Measurements from ENCODE around the gene NSUN5.
"Not testable (repeated sequence)": the region's sequence is repeated elsewhere in the genome, so short reads cannot be mapped to it uniquely, and the experiment has no call there.

NSUN5 gene

DNA sequence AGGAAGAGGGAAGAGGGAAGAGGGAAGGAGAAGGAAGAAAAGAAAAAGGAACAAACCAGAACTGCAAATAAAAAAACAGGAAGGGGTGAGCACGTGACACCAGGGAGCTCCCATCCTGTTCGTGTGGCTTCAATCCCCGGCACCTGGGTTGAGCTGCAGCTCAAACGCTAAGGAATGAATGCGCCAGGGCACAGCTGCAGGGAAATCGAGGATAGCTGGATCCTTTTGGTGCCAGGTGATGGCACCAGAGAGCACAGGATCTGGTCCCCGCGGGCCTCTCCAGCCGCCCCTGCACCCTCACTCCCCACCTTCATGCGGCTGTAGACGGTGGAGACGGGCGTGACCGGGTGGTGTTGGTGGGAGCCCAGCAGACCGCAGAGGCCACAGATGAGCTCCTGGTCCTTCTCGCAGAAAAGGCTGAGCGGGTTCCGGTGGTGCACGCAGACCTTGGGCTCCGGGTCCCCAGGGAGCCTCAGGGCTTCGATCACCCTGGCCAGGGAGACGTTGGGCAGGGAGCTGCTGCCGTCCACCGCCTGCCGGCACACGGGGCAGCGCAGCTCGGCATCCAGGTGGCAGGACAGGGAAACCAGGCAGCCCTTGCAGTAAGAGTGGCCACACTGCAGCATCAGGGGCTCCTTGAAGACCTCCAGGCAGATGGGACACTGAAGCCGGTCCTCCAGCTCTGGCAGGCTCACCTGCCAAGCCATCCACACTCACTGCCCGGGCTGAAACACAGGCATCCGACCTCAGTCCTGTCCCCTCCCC lies 15.6 kb upstream of the NSUN5 start:
- DNase-seq = peak; percentile 45

- DNase-seq = not testable (repeated sequence)
Measured at GRCh38 chr7:73323434-73324080, 14.9 kb upstream of the NSUN5 start.

DNA sequence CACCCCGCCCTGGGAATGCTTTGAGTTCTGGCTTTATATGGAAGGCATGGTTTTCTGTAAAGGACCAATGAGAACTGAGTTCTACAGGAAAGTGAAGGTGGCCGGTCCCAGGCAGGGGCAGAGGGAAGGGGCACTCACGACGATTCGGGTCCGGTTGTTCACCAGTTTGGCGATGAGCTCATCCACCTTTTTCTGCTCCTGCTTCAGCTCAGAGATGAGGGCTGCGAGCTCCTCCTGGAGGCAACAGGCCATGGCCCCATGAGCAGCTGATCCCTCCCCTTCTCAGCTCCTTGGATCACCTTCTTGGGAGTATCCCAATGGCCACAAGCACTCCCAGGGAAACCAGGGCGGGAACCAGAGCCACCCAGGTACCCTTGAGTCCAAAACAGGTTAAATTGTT lies 11.4 kb upstream of the NSUN5 start:
- DNase-seq = not testable (repeated sequence)

DNA sequence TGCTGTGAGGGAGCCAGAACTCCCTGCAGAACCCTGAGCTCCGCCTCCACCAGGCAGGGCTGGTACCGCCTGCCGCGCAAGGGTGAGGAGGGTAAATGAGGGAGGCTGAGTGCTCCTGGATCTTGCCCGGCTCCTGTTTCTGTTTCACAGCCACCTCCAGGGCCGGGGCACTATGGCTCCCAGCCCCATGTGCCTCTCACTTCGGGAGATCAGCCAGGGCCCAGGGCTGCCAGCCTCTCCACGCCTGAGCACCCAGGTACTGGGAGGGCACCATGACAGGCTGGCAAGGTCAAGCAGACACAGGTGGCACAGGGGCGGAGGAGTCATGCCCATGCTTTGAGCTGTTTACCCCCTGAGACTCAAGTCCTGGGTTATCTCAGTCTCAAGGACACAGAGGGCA lies 10.9 kb upstream of the NSUN5 start:
- DNase-seq = not testable (repeated sequence)

DNA sequence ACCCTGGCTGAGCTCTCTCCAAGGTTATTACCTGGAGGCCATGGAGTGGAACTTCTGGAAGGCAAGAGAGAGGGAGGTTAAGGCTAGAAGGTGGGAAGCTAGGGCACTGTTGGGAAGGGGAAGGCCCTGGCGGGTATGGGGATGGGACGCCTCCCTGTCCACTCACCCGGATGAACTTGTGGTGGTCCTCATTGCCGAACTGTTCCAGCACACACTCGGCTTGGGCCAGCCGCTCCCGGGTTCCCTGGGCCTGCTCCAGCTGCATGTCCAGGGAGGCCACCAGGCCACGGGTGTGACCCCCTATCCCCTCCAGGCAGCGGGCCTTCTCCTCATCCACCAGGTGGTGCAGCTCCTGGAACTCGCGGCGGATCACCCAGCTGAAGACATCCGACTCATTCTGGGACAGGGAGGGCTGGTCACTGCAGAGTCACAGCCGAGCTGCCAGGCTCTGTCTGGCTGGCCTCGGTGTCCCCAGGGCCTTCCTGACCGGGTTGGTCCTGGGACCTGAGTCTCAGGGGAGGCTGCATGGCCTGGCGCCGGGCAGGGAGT lies 10.1 kb upstream of the NSUN5 start:
- DNase-seq = not testable (repeated sequence)

DNA sequence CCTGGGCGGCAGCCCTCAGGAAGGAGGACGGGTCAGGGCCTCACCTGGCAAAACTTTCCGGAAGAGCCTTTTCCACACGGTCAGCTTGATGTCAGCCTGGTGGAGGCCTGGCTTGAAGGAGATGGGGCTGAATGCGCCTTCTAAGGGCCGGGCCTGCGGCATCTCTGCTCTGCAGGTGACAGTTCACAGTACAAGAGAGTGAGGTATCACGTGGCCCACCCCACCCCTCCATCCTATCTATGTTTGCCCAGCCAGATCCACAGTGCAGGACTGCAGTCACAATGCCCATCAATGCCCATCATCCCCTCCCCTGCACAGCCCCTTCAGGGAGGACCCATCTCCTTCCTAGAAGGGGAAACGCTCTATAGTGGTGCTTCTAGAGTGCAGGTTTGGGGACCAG lies 7.9 kb upstream of the NSUN5 start:
- no peak for DNase-seq

GRCh38 chr7:73314271-73314670 lies 5.6 kb upstream of the NSUN5 start:
- DNase-seq = no peak

DNA sequence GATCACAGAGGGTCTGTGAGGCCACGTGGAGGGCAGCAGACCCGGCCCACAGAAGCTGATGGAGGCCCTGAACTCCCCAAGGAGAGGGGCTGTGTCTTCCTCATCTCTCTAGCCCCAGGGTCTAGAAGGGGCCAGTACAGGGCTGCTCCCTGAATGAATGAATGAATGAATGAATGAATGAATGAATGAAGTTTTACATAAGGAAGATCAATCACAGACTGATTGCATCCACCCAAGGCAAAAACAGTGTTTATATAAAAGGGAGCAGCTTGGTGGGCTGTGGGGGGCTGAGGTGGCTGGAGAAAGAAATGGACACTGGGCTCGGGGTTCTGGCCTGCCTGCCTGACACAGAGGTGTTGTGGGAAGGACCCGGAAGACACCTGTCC lies 4.9 kb upstream of the NSUN5 start:
- DNase-seq = no peak

DNA sequence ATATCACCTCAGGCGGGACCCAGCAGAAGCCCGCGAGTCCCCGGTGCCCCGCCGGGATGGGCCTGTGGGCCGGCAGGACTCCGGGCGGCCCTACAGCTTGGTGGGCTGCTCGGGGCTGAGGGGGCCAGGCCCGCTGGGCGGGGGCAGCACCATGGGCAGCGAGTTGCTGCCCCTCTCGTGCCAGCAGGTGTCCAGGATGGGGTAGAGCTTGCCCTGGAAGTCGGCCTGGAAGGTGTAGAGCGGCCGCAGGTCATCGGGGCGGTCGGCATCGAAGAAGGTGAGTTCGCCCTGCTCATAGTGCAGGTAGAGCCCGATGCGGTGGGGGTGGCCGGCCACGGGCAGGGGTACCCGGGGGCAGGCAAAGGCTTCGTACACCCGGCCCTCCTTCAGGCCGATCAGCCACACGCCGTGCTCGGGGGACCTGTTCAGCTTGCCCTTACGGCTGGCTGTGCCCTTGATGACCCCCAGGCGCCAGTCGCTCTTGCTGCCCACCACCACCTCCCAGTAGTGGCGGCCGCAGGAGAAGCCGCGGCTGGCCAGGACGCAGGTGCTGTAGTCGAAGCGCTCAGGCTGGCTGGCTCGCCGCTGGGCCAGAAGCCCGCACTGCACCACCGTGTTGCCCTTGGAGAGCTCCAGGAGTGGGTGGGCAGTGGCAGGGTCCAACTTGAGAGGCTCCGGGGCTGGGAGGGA lies 4.3 kb upstream of the NSUN5 start:
- DNase-seq = no peak

GRCh38 chr7:73311421-73311820 lies 2.8 kb upstream of the NSUN5 start:
- not testable (repeated sequence) for DNase-seq

- DNase-seq = no peak
Measured at GRCh38 chr7:73308074-73308664, 457 bp downstream of the NSUN5 start.

DNA sequence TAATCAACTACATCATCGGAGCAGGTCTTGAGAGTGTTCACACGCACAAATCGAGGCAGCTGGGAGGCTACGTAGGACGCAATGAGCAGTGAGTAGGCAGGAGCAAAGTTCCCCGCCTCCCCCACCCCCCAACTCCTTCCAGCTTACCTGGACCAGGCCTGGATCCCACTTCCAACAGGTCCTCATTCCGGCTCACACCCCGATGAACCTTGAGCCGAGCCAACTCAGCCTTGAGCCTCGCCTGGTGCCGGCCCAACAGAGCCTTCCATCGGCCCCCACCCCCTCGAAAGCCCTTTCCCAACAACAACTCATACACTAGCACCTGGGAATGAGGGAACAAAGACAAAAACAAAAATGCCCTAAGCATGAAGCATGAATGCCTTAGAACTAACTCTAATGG lies 1.2 kb downstream of the NSUN5 start:
- DNase-seq = no peak

GRCh38 chr7:73304612-73305387 lies 3.8 kb downstream of the NSUN5 start:
- DNase-seq = not testable (repeated sequence)

- DNase-seq = no peak
Measured at GRCh38 chr7:73304071-73304470, 4.6 kb downstream of the NSUN5 start.

GRCh38 chr7:73303546-73303945 lies 5.1 kb downstream of the NSUN5 start:
- no peak for DNase-seq

DNA sequence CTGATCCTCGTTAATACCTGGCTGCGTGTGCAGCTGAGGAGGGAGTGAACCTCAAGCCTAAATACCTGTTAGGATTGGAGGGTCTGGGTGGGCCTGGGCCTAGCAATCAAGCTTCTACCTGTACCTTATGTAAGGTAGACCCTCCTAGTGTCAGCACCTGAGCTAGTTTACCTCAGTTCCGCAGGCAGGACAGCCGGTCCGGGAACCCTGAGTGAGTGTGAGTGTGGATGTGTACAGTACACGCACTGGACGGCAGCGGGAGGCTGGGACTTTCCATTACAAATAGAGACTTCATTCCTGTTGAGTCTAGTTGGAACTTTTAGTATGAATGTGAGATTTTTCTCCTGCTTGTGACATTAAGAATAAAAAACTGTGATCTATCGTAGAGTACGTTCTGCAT lies 5.8 kb downstream of the NSUN5 start:
- DNase-seq = not testable (repeated sequence)

DNA sequence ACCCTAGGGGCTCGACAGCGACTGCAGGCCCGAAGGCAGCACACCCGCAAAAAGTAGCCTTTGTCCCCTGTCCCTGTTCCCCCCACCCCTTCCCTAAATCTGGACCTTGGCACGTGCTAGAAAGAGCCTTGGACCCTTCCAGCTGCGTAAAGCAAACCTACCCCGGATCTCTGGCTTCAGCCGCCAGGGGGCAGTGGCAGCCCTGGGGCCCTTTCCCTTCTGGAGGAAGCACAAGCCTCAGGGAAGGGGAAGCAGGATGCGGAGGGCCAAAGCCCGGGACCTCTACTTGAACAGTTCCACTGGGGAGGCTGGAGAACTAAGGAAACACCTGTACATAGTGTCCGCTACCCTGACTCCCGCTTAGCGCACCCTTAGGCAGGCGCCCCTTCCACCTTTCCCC lies 7.5 kb downstream of the NSUN5 start:
- DNase-seq = not testable (repeated sequence)

GRCh38 chr7:73299812-73300211 lies 8.8 kb downstream of the NSUN5 start:
- not testable (repeated sequence) for DNase-seq

DNA sequence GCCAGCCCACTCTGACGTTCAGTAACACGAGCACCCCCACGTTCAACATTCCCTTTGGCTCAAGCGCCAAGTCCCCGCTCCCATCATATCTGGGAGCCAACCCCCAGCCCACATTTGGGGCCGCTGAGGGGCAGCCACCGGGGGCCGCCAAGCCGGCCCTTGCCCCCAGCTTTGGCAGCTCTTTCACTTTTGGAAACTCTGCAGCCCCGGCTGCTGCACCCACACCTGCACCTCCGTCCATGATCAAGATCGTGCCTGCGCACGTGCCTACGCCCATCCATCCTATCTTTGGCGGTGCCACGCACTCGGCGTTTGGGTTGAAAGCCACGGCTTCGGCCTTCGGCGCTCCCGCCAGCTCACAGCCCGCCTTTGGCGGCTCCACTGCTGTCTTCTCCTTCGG lies 10.9 kb downstream of the NSUN5 start:
- not testable (repeated sequence) for DNase-seq

DNA sequence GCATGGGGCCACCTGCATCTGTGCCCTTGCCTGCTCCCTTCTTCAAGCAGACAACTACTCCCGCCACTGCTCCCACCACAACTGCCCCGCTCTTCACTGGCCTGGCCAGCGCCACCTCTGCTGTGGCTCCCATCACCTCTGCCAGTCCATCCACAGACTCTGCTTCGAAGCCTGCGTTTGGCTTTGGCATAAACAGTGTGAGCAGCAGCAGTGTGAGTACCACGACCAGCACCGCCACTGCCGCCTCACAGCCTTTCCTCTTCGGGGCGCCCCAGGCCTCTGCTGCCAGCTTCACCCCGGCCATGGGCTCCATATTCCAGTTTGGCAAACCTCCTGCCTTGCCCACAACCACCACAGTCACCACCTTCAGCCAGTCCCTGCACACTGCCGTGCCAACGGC lies 11.4 kb downstream of the NSUN5 start:
- not testable (repeated sequence) for DNase-seq

DNA sequence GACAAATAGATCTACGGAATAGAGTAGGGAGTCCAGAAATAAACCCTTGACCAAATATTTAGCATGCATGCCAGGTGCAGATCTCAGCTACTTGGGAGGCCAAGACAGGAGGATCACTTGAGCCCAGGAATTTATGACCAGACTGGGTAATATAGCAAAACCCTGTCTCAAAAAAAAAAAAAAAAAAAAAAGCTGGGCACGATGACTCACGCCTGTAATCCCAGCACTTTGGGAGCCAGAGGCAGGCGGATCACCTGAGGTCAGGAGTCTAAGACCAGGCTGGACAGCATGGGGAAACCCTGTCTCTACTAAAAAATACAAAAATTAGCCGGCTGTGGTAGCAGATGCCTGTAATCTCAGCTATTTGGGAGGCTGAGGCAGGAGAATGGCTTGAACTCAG lies 31.4 kb downstream of the NSUN5 start:
- DNase-seq = not testable (repeated sequence)

DNA sequence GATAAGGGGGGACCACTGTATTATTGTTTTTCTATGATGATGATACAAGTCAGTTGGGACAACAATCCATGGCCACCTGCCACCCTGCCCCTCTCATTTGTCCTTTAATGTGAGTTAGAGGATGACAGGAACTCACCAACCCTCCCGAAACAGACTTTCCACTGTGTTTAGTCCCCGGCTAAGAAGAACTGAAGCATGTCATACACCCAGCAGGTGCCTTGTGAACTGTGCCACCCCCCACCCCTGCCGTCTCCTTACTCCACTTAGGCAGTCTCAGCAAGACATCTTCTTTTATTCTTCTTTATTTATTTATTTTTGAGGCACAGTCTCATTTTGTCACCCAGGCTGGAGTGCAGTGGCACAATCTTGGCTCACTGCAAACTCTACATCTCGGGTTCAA lies 40.8 kb downstream of the NSUN5 start:
- DNase-seq = not testable (repeated sequence)
